ENCODE measurements around the gene SCGN. TPM values are rescaled to one million over a fixed set of nuclear protein-coding genes. Genes with fewer than 3 reads are reported as not detected.
A peak's percentile ranks its signal among the peaks of the same experiment; 100 is the strongest.

The SCGN gene
- total and polyA plus RNA-seq, 2 of the 13 experiments (the other 11 are each of a cell fraction or from before 2014, with no cell fraction given) = 2.9 to 29.0 TPM

DNA sequence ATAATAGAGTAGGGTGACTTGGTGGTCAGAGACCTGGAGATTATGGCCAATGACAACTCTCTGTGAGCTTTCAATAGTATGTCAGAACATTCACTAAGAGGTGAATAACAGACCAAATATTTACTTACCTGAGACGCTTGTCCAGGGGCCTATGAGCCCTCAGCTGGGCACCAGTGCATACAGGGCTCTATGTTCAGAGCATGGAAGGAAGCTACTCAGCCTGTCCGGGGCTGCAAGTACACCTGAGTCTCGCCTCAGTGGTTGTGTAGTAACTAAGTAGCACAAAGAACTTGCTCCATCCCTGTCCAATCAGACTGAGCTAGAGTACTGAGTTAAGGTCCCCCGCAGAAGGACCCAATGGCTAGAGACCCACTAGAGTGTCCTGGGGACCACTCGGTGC is 11.6 kb upstream of the SCGN start (continued):
- no peak for TF ChIP-seq ZBTB33 (CRISPR knock-in tag; IDR thresholded peaks at IDR 0.05)
- TF ChIP-seq ZFP36L1 (CRISPR knock-in tag; IDR thresholded peaks at IDR 0.05) = no peak
- no peak for TF ChIP-seq HNRNPUL1 (IDR thresholded peaks at IDR 0.05; ENCODE audit: low read depth, low read length)
- TF ChIP-seq ZXDC (CRISPR knock-in tag; IDR thresholded peaks at IDR 0.05) = no peak
- no peak for TF ChIP-seq EED (CRISPR knock-in tag; IDR thresholded peaks at IDR 0.05)
- TF ChIP-seq AHR (CRISPR knock-in tag; IDR thresholded peaks at IDR 0.05) = no peak
- TF ChIP-seq XRCC5 (optimal IDR thresholded peaks at IDR 0.05; ENCODE audit: low read length) = no peak
- TF ChIP-seq FOXM1 (CRISPR knock-in tag; IDR thresholded peaks at IDR 0.05) = no peak
- TF ChIP-seq KMT2B (CRISPR knock-in tag; IDR thresholded peaks at IDR 0.05) = no peak
- TF ChIP-seq, protein P1, sequence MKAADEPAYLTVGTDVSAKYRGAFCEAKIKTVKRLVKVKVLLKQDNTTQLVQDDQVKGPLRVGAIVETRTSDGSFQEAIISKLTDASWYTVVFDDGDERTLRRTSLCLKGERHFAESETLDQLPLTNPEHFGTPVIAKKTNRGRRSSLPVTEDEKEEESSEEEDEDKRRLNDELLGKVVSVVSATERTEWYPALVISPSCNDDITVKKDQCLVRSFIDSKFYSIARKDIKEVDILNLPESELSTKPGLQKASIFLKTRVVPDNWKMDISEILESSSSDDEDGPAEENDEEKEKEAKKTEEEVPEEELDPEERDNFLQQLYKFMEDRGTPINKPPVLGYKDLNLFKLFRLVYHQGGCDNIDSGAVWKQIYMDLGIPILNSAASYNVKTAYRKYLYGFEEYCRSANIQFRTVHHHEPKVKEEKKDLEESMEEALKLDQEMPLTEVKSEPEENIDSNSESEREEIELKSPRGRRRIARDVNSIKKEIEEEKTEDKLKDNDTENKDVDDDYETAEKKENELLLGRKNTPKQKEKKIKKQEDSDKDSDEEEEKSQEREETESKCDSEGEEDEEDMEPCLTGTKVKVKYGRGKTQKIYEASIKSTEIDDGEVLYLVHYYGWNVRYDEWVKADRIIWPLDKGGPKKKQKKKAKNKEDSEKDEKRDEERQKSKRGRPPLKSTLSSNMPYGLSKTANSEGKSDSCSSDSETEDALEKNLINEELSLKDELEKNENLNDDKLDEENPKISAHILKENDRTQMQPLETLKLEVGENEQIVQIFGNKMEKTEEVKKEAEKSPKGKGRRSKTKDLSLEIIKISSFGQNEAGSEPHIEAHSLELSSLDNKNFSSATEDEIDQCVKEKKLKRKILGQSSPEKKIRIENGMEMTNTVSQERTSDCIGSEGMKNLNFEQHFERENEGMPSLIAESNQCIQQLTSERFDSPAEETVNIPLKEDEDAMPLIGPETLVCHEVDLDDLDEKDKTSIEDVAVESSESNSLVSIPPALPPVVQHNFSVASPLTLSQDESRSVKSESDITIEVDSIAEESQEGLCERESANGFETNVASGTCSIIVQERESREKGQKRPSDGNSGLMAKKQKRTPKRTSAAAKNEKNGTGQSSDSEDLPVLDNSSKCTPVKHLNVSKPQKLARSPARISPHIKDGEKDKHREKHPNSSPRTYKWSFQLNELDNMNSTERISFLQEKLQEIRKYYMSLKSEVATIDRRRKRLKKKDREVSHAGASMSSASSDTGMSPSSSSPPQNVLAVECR (CRISPR knock-in tag; IDR thresholded peaks at IDR 0.05; ENCODE audit: borderline replicate concordance) = no peak
- TF ChIP-seq TFAP4 (IDR thresholded peaks at IDR 0.05; ENCODE audit: borderline replicate concordance, low read depth) = peak; percentile 84; the same call in 1 of the 2 replicates
